ENCODE results near the gene COL24A1. TPM values are rescaled to one million over a fixed set of nuclear protein-coding genes. Genes with fewer than 3 reads are reported as not detected.
"Not testable (repeated sequence)": the region's sequence is repeated elsewhere in the genome, so short reads cannot be mapped to it uniquely, and the experiment has no call there.

The COL24A1 gene
- total and polyA plus RNA-seq, 7 donors, result 0.03 to 1.3 (median 0.13) TPM

- Histone ChIP-seq H3K36me3 (ENCODE audit: insufficient read depth in 1 of 2, low read depth in 1 of 2) (no peaks in the 10 kb centered on the region), H3K9me3 (no peaks in the 10 kb centered on the region), H3K4me3 (no peak overlapping the region), H3K27ac (no peak overlapping the region), H3K27me3 (ENCODE audit: insufficient read depth in 3 of 3, low read length in 2 of 3) (no peaks in the 10 kb centered on the region), H3K4me1 (no peaks in the 10 kb centered on the region)
- 41 to 56% (median 48%) methylated on average over 4 of the region's 4 CpGs for WGBS, 3 donors
- intact Hi-C loops (cut with DNase I), result no loop called here
- TF ChIP-seq, protein P1, sequence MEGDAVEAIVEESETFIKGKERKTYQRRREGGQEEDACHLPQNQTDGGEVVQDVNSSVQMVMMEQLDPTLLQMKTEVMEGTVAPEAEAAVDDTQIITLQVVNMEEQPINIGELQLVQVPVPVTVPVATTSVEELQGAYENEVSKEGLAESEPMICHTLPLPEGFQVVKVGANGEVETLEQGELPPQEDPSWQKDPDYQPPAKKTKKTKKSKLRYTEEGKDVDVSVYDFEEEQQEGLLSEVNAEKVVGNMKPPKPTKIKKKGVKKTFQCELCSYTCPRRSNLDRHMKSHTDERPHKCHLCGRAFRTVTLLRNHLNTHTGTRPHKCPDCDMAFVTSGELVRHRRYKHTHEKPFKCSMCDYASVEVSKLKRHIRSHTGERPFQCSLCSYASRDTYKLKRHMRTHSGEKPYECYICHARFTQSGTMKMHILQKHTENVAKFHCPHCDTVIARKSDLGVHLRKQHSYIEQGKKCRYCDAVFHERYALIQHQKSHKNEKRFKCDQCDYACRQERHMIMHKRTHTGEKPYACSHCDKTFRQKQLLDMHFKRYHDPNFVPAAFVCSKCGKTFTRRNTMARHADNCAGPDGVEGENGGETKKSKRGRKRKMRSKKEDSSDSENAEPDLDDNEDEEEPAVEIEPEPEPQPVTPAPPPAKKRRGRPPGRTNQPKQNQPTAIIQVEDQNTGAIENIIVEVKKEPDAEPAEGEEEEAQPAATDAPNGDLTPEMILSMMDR (IDR thresholded peaks at IDR 0.05), result no peak
- no peak for DNase-seq
- ATAC-seq, result no peak
Measured at GRCh38 chr1:85836736-85837135, 319.8 kb downstream of the COL24A1 start.

GRCh38 chr1:85833165-85833564 is 323.4 kb downstream of the COL24A1 start:
- ATAC-seq; H3K27ac ChIP-seq; intact Hi-C loops (cut with DNase I); DNase-seq; H3K4me3 ChIP-seq; H3K27me3 ChIP-seq (ENCODE audit: insufficient read depth in 3 of 3, low read length in 2 of 3); H3K4me1 ChIP-seq; H3K9me3 ChIP-seq; H3K36me3 ChIP-seq (ENCODE audit: insufficient read depth in 1 of 2, low read depth in 1 of 2): not testable (repeated sequence)
- 88 to 94% (median 90%) methylated on average over 1 of the region's 2 CpGs for WGBS, 3 donors

GRCh38 chr1:85830837-85831236 is 325.7 kb downstream of the COL24A1 start:
- no peaks in the 10 kb centered on the region for H3K27me3 ChIP-seq (ENCODE audit: insufficient read depth in 3 of 3, low read length in 2 of 3)
- DNase-seq (no peak), ATAC-seq (no peak)
- no peak overlapping the region for H3K4me3 ChIP-seq
- TF ChIP-seq, protein P1 (IDR thresholded peaks at IDR 0.05), result no peak
- H3K27ac ChIP-seq, result no peak overlapping the region
- WGBS, 3 donors, result 94 to 95% (median 94%) methylated on average over 8 of the region's 8 CpGs
- H3K4me1 ChIP-seq, result no peaks in the 10 kb centered on the region
- H3K36me3 ChIP-seq (ENCODE audit: insufficient read depth in 1 of 2, low read depth in 1 of 2), result no peaks in the 10 kb centered on the region
- intact Hi-C loops (cut with DNase I), result no loop called here
- H3K9me3 ChIP-seq, result no peaks in the 10 kb centered on the region

- Histone ChIP-seq H3K9me3 (no peaks in the 10 kb centered on the region), H3K4me1 (peaks cover 4% of the 10 kb centered on the region), H3K27ac (no peak overlapping the region), H3K27me3 (ENCODE audit: insufficient read depth in 3 of 3, low read length in 2 of 3) (no peaks in the 10 kb centered on the region), H3K4me3 (no peak overlapping the region), H3K36me3 (ENCODE audit: insufficient read depth in 1 of 2, low read depth in 1 of 2) (no peaks in the 10 kb centered on the region)
- 52 to 70% (median 53%) methylated on average over 9 of the region's 9 CpGs for WGBS, 3 donors
- no peak for ATAC-seq
- intact Hi-C loops (cut with DNase I), result no loop called here
- TF ChIP-seq, protein P1 (IDR thresholded peaks at IDR 0.05), result no peak
- no peak for DNase-seq
Measured at GRCh38 chr1:85824066-85824840, 332.3 kb downstream of the COL24A1 start.

DNA sequence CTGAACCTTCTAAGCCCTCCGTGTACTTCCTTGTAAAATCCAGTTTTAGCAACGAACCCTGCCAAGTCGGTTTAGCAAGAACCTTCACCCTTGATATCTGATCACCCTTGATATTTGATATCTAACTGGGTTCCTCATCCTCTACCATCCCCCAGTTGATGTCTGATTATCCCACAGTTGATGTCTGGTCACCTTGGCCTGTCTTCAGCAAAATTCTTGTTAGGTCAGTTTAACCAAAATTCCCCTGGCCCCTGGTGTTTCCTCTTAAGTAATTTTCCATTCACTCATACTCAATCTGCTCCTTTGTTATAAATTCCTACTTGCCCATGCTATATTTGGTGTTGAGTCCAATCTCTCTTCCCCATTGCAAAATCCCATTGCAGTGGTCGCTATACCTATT is 333.9 kb downstream of the COL24A1 start:
- H3K9me3 ChIP-seq, result no peaks in the 10 kb centered on the region
- no peaks in the 10 kb centered on the region for H3K27me3 ChIP-seq (ENCODE audit: insufficient read depth in 3 of 3, low read length in 2 of 3)
- H3K27ac ChIP-seq, result no peak overlapping the region
- intact Hi-C loops (cut with DNase I), result no loop called here
- TF ChIP-seq, protein P1 (IDR thresholded peaks at IDR 0.05), result no peak
- DNase-seq (no peak), ATAC-seq (no peak)
- 33 to 56% (median 49%) methylated on average over 4 of the region's 4 CpGs for WGBS, 3 donors
- H3K36me3 ChIP-seq (ENCODE audit: insufficient read depth in 1 of 2, low read depth in 1 of 2), result no peaks in the 10 kb centered on the region
- H3K4me3 ChIP-seq, result no peak overlapping the region
- H3K4me1 ChIP-seq, result peaks cover 4% of the 10 kb centered on the region

Data from psoas muscle (tissue), 8 donors.